ENCODE results near the gene SYCP2.

GRCh38 chr20:59940129-59940955, 6.9 kb upstream of the SYCP2 start, which contains the start of the genes FAM217B and PPP1R3D:
- TF ChIP-seq CTCF (IDR thresholded peaks at IDR 0.05; ENCODE audit: low read depth, low read length) (peak; percentile 24), EZH2phosphoT487 (IDR thresholded peaks at IDR 0.05; ENCODE audit: low read depth) (no peak)
